Muscle layer of colon (tissue), 2 donors: ENCODE data around the gene BNC2.

ENCODE experiments used
- H3K27ac ChIP-seq: one replicate; pipeline ENCODE4 v1.7.0; 2013; ENCODE audit warnings: low read depth, mild to moderate bottlenecking, low read length, moderate library complexity
- H3K27me3 ChIP-seq, 2 donors: one replicate each; pipeline ENCODE4 v1.7.0; 2013; ENCODE audit warnings: low read length in 2 of 2, mild to moderate bottlenecking in 2 of 2; ENCODE audit not compliant: insufficient read depth in 2 of 2, control insufficient read depth in 1 of 2
- H3K36me3 ChIP-seq: one replicate; pipeline ENCODE4 v1.7.0; 2013; ENCODE audit warnings: mild to moderate bottlenecking, low read length; ENCODE audit not compliant: insufficient read depth
- H3K4me1 ChIP-seq: one replicate; pipeline ENCODE4 v1.7.0; 2013; ENCODE audit warnings: mild to moderate bottlenecking, low read length; ENCODE audit not compliant: insufficient read depth
- H3K4me3 ChIP-seq, 2 donors: one replicate each; pipeline ENCODE4 v1.7.0; 2013; ENCODE audit warnings: low read length in 2 of 2, low read depth in 1 of 2, mild to moderate bottlenecking in 1 of 2, moderate library complexity in 1 of 2
- H3K9ac ChIP-seq: one replicate; pipeline ENCODE4 v1.7.0; 2013; ENCODE audit warnings: low read length
- H3K9me3 ChIP-seq: one replicate; pipeline ENCODE4 v1.7.0; 2013; ENCODE audit warnings: mild to moderate bottlenecking, low read length
- donor health status: abdominal sarcoma.
- donor health status: Adenocarcinoma of cecum.

BNC2 gene

GRCh38 chr9:16414451-16414850 is 456.0 kb downstream of the BNC2 start:
- H3K4me3 ChIP-seq = no peak overlapping the region
- H3K36me3 ChIP-seq = no peaks in the 10 kb centered on the region
- no peak overlapping the region for H3K27ac ChIP-seq
- no peak overlapping the region for H3K9ac ChIP-seq
- no peaks in the 10 kb centered on the region for H3K27me3 ChIP-seq
- H3K4me1 ChIP-seq = peaks cover 30% of the 10 kb centered on the region
- no peaks in the 10 kb centered on the region for H3K9me3 ChIP-seq

- Histone ChIP-seq H3K27ac (no peak overlapping the region), H3K9ac (no peak overlapping the region), H3K4me1 (peaks cover 30% of the 10 kb centered on the region), H3K9me3 (no peaks in the 10 kb centered on the region), H3K36me3 (no peaks in the 10 kb centered on the region), H3K4me3 (no peak overlapping the region), H3K27me3 (no peaks in the 10 kb centered on the region)
These were observed 456.9 kb downstream of the BNC2 start for GRCh38 chr9:16413509-16414016.

- H3K27ac ChIP-seq = no peak overlapping the region
- no peaks in the 10 kb centered on the region for H3K36me3 ChIP-seq
- no peak overlapping the region for H3K9ac ChIP-seq
- peaks cover 24% of the 10 kb centered on the region for H3K4me1 ChIP-seq
- H3K4me3 ChIP-seq = no peak overlapping the region
- no peaks in the 10 kb centered on the region for H3K27me3 ChIP-seq
- no peaks in the 10 kb centered on the region for H3K9me3 ChIP-seq
These were observed 457.7 kb downstream of the BNC2 start for GRCh38 chr9:16412740-16413139.

GRCh38 chr9:16411311-16411710 is 459.2 kb downstream of the BNC2 start:
- H3K36me3 ChIP-seq = no peaks in the 10 kb centered on the region
- H3K27ac ChIP-seq = no peak overlapping the region
- H3K4me3 ChIP-seq = no peak overlapping the region
- H3K27me3 ChIP-seq = no peaks in the 10 kb centered on the region
- no peak overlapping the region for H3K9ac ChIP-seq
- peaks cover 11% of the 10 kb centered on the region for H3K4me1 ChIP-seq
- H3K9me3 ChIP-seq = no peaks in the 10 kb centered on the region

- Histone ChIP-seq H3K27me3 (no peaks in the 10 kb centered on the region), H3K27ac (no peak overlapping the region), H3K4me1 (peaks cover 5% of the 10 kb centered on the region), H3K9me3 (no peaks in the 10 kb centered on the region), H3K36me3 (no peaks in the 10 kb centered on the region), H3K9ac (no peak overlapping the region), H3K4me3 (no peak overlapping the region)
These were observed 459.7 kb downstream of the BNC2 start for GRCh38 chr9:16410601-16411280.

- H3K27me3 ChIP-seq = no peaks in the 10 kb centered on the region
- H3K27ac ChIP-seq = no peak overlapping the region
- no peaks in the 10 kb centered on the region for H3K4me1 ChIP-seq
- no peak overlapping the region for H3K4me3 ChIP-seq
- H3K9me3 ChIP-seq = no peaks in the 10 kb centered on the region
- no peak overlapping the region for H3K9ac ChIP-seq
- H3K36me3 ChIP-seq = no peaks in the 10 kb centered on the region
These were observed 462.9 kb downstream of the BNC2 start for GRCh38 chr9:16407617-16408016.

GRCh38 chr9:16406526-16407225 is 463.8 kb downstream of the BNC2 start:
- Histone ChIP-seq H3K27me3 (no peaks in the 10 kb centered on the region), H3K9ac (no peak overlapping the region)

GRCh38 chr9:16405421-16405820 is 465.0 kb downstream of the BNC2 start:
- H3K4me3 ChIP-seq = no peak overlapping the region
- H3K27me3 ChIP-seq = no peaks in the 10 kb centered on the region
- no peaks in the 10 kb centered on the region for H3K9me3 ChIP-seq
- no peak overlapping the region for H3K9ac ChIP-seq
- H3K27ac ChIP-seq = no peak overlapping the region
- no peaks in the 10 kb centered on the region for H3K36me3 ChIP-seq
- H3K4me1 ChIP-seq = no peaks in the 10 kb centered on the region

More at GRCh38 chr9:16406526-16407225, 463.8 kb downstream of the BNC2 start:
- no peak overlapping the region for H3K4me3 ChIP-seq
- no peaks in the 10 kb centered on the region for H3K9me3 ChIP-seq
- H3K36me3 ChIP-seq = no peaks in the 10 kb centered on the region
- no peaks in the 10 kb centered on the region for H3K4me1 ChIP-seq
- no peak overlapping the region for H3K27ac ChIP-seq

- no peaks in the 10 kb centered on the region for H3K9me3 ChIP-seq
- no peaks in the 10 kb centered on the region for H3K27me3 ChIP-seq
- no peaks in the 10 kb centered on the region for H3K36me3 ChIP-seq
- H3K9ac ChIP-seq = no peak overlapping the region
- no peak overlapping the region for H3K4me3 ChIP-seq
- no peaks in the 10 kb centered on the region for H3K4me1 ChIP-seq
- no peak overlapping the region for H3K27ac ChIP-seq
These were observed 468.8 kb downstream of the BNC2 start for GRCh38 chr9:16401701-16402100.

GRCh38 chr9:16398691-16399090 is 471.8 kb downstream of the BNC2 start:
- no peaks in the 10 kb centered on the region for H3K4me1 ChIP-seq
- H3K4me3 ChIP-seq = no peak overlapping the region
- H3K36me3 ChIP-seq = no peaks in the 10 kb centered on the region
- H3K27ac ChIP-seq = no peak overlapping the region
- H3K27me3 ChIP-seq = no peaks in the 10 kb centered on the region
- H3K9ac ChIP-seq = no peak overlapping the region
- no peaks in the 10 kb centered on the region for H3K9me3 ChIP-seq

GRCh38 chr9:16396389-16396788 is 474.1 kb downstream of the BNC2 start:
- Histone ChIP-seq H3K9me3 (no peaks in the 10 kb centered on the region), H3K4me1 (no peaks in the 10 kb centered on the region), H3K27me3 (no peaks in the 10 kb centered on the region), H3K9ac (no peak overlapping the region), H3K27ac (no peak overlapping the region), H3K4me3 (no peak overlapping the region), H3K36me3 (no peaks in the 10 kb centered on the region)

GRCh38 chr9:16391369-16391768 is 479.1 kb downstream of the BNC2 start:
- H3K27ac ChIP-seq = no peak overlapping the region
- no peaks in the 10 kb centered on the region for H3K9me3 ChIP-seq
- no peaks in the 10 kb centered on the region for H3K4me1 ChIP-seq

More at GRCh38 chr9:16391369-16391768, 479.1 kb downstream of the BNC2 start:
- no peak overlapping the region for H3K9ac ChIP-seq
- H3K27me3 ChIP-seq = no peaks in the 10 kb centered on the region
- no peak overlapping the region for H3K4me3 ChIP-seq
- no peaks in the 10 kb centered on the region for H3K36me3 ChIP-seq
